HepG2 (cell line): ENCODE data around the gene LGALS3. TPM values are rescaled to one million over a fixed set of nuclear protein-coding genes. Genes with fewer than 3 reads are reported as not detected.

Source experiments
- BRD4 ChIP-seq: sonication (generic); formaldehyde crosslinking; IDR thresholded peaks from 2 replicates; pipeline ENCODE4 v1.4.0; 2020; ENCODE audit warnings: missing genetic modification reagents
- DPF2 ChIP-seq: sonication (generic); formaldehyde crosslinking; IDR thresholded peaks from 2 replicates; pipeline ENCODE4 v1.4.0; 2020; ENCODE audit warnings: mild to moderate bottlenecking, low read depth, missing genetic modification reagents, borderline replicate concordance
- ETV6 ChIP-seq: sonication (generic); formaldehyde crosslinking; conservative IDR thresholded peaks from 2 replicates; pipeline ENCODE4 v1.4.0; 2020; ENCODE audit warnings: missing genetic modification reagents
- MED13 ChIP-seq: sonication (generic); formaldehyde crosslinking; IDR thresholded peaks from 2 replicates; pipeline ENCODE4 v1.5.0; 2020; ENCODE audit warnings: missing genetic modification reagents
- POLR2G ChIP-seq: fragments of 200-400 bp; formaldehyde crosslinking; IDR thresholded peaks from 2 replicates; pipeline ENCODE4 v1.6.1; 2018; ENCODE audit warnings: mild to moderate bottlenecking, low read depth, low read length, moderate library complexity
- SP4 ChIP-seq: sonication (generic); formaldehyde crosslinking; IDR thresholded peaks from 2 replicates; pipeline ENCODE4 v1.8.1; 2023; ENCODE audit warnings: mild to moderate bottlenecking, missing genetic modification reagents
- SRSF9 ChIP-seq: fragments of 200-400 bp; formaldehyde crosslinking; IDR thresholded peaks from 2 replicates; pipeline ENCODE4 v1.6.1; 2018; ENCODE audit warnings: borderline replicate concordance, mild to moderate bottlenecking, low read depth, low read length; ENCODE audit not compliant: insufficient read depth, poor library complexity, severe bottlenecking
- ZFP41 ChIP-seq: sonication (generic); formaldehyde crosslinking; IDR thresholded peaks from 2 replicates; pipeline ENCODE4 v1.4.0; 2020; ENCODE audit warnings: mild to moderate bottlenecking, missing genetic modification reagents, borderline replicate concordance
- ZNF121 ChIP-seq: sonication (generic); formaldehyde crosslinking; IDR thresholded peaks from 2 replicates; pipeline ENCODE4 v1.5.0; 2020; ENCODE audit warnings: mild to moderate bottlenecking, missing genetic modification reagents
- ZNF230 ChIP-seq: sonication (generic); formaldehyde crosslinking; IDR thresholded peaks from 2 replicates; pipeline ENCODE4 v1.4.0; 2020; ENCODE audit warnings: mild to moderate bottlenecking, missing genetic modification reagents
- ZNF354B ChIP-seq: sonication (generic); formaldehyde crosslinking; IDR thresholded peaks from 2 replicates; pipeline ENCODE4 v1.8.0; 2022; ENCODE audit warnings: mild to moderate bottlenecking, missing genetic modification reagents
- ZNF564 ChIP-seq: sonication (generic); formaldehyde crosslinking; IDR thresholded peaks from 2 replicates; pipeline ENCODE4 v1.8.1; 2023; ENCODE audit warnings: mild to moderate bottlenecking, missing genetic modification reagents
- ZNF607 ChIP-seq: sonication (generic); formaldehyde crosslinking; IDR thresholded peaks from 2 replicates; pipeline ENCODE4 v1.5.1; 2020; ENCODE audit warnings: missing genetic modification reagents, mild to moderate bottlenecking, borderline replicate concordance
- ZNF772 ChIP-seq: sonication (generic); formaldehyde crosslinking; IDR thresholded peaks from 2 replicates; pipeline ENCODE4 v1.5.0; 2020; ENCODE audit warnings: mild to moderate bottlenecking, missing genetic modification reagents
- polyA plus RNA-seq, 8 experiments: library from polyadenylated mRNA; depleted of rRNA in 3 of 8; stranded (reverse) in 7 of 8; unstranded in 1 of 8; fragments of >200 nt; fragmentation: Illumina TruSeq in 4 of 8; extraction: Trizol in 4 of 8; gene quantifications; 2 replicates each; pipeline versions ENCODE4 v1.2.1 to v1.2.3, GENCODE V29; 2011 to 2016; ENCODE audit warnings: low read depth in 4 of 8, missing spikeins in 1 of 8, mixed read lengths in 1 of 8; ENCODE audit not compliant: insufficient read depth in 1 of 8
- total RNA-seq, 5 experiments: library from RNA; depleted of rRNA; stranded (reverse); fragments of >200 nt; fragmentation: Illumina TruSeq; extraction: Trizol; gene quantifications; 2 replicates each; pipeline ENCODE4 v1.2.3, GENCODE V29; 2016; ENCODE audit warnings: low read depth in 1 of 5
- TF ChIP-seq, protein P1 (sequence below): sonication (generic); formaldehyde crosslinking; IDR thresholded peaks from 2 replicates; pipeline ENCODE4 v1.5.1; 2020; ENCODE audit warnings: missing genetic modification reagents, mild to moderate bottlenecking, borderline replicate concordance
- TF ChIP-seq, protein P2 (sequence below): sonication (generic); formaldehyde crosslinking; IDR thresholded peaks from 2 replicates; pipeline ENCODE4 v1.4.0; 2020; ENCODE audit warnings: missing genetic modification reagents
- TF ChIP-seq, protein P3 (sequence below): sonication (generic); formaldehyde crosslinking; IDR thresholded peaks from 2 replicates; pipeline ENCODE4 v1.4.0; 2020; ENCODE audit warnings: missing genetic modification reagents, low read depth, mild to moderate bottlenecking, borderline replicate concordance
- TF ChIP-seq, protein P4 (sequence below): IDR thresholded peaks from 2 replicates; pipeline ENCODE4 v1.6.1; 2016; ENCODE audit warnings: low read depth, borderline replicate concordance
- TF ChIP-seq, protein P5 (sequence below): sonication (generic); formaldehyde crosslinking; IDR thresholded peaks from 2 replicates; pipeline ENCODE4 v1.4.0; 2020; ENCODE audit warnings: missing genetic modification reagents
- TF ChIP-seq, protein P6 (sequence below): sonication (generic); formaldehyde crosslinking; IDR thresholded peaks from 2 replicates; pipeline ENCODE4 v1.4.0; 2020; ENCODE audit warnings: missing genetic modification reagents, mild to moderate bottlenecking, borderline replicate concordance

Gene LGALS3
- total and polyA plus RNA-seq, 2 of the 13 experiments (the other 11 are each of a cell fraction or from before 2014, with no cell fraction given) = 5.0 to 97.4 TPM

DNA sequence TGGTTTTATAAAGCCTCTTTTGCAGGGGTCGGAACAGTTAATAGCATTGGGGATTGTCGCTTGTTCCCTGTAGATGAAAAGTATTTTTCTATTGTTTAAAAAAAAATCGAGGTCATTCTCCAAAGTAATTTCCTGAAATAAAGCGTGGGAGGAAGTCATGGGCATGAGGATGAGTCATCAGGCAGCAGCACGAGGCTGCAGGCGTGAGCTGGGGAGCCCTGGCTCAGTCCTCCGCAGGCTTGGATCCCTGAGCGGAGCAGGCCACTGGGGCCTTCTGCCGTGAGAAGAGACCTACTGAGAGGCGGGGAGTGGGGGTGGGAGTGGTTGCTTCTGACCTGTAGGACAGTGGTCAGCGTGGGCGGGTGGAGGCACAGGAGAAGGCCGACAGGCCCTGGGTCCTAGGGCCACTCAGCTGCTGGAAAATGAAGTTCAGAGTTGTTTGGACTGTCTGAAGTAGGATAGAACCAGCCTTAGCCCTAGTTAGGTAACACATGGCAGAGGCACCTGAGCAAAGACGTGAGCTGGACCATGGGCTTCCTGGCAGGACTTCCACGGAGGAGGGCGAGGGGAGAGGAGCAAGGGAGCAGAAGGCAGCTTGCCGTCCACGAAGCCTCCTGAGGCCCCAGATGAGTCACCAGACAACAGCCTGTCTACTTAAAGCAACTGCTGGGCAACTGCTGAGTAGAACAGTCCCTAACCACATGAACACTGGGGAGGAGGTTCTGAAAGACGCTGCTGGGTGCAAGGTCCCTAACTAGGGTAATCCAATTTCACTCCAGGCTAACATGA, 21.1 kb upstream of the LGALS3 start (continued):
- TF ChIP-seq ZNF772 (no peak; the same call in 1 of the 2 replicates), ZNF230 (CRISPR knock-in tag) (peak; percentile 31; the same call in 1 of the 2 replicates), ZNF564 (CRISPR knock-in tag) (0 out of 2 replicates have a peak, but pooled peaks have one; percentile 48), ZFP41 (CRISPR knock-in tag) (peak; percentile 75; the same call in 1 of the 2 replicates), SP4 (no peak), MED13 (CRISPR knock-in tag) (no peak), ETV6 (no peak), ZNF354B (CRISPR knock-in tag) (peak; percentile 77; the same call in 1 of the 2 replicates), ZNF121 (peak; percentile 64), SRSF9 (no peak), ZNF607 (CRISPR knock-in tag) (peak; percentile 56; the same call in 1 of the 2 replicates), BRD4 (0 out of 2 replicates have a peak, but pooled peaks have one; percentile 33), DPF2 (CRISPR knock-in tag) (0 out of 2 replicates have a peak, but pooled peaks have one; percentile 20), POLR2G (peak; percentile 78)
- TF ChIP-seq, protein P1, sequence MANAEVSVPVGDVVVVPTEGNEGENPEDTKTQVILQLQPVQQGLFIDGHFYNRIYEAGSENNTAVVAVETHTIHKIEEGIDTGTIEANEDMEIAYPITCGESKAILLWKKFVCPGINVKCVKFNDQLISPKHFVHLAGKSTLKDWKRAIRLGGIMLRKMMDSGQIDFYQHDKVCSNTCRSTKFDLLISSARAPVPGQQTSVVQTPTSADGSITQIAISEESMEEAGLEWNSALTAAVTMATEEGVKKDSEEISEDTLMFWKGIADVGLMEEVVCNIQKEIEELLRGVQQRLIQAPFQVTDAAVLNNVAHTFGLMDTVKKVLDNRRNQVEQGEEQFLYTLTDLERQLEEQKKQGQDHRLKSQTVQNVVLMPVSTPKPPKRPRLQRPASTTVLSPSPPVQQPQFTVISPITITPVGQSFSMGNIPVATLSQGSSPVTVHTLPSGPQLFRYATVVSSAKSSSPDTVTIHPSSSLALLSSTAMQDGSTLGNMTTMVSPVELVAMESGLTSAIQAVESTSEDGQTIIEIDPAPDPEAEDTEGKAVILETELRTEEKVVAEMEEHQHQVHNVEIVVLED (CRISPR knock-in tag) = peak; percentile 61
- TF ChIP-seq, protein P2, sequence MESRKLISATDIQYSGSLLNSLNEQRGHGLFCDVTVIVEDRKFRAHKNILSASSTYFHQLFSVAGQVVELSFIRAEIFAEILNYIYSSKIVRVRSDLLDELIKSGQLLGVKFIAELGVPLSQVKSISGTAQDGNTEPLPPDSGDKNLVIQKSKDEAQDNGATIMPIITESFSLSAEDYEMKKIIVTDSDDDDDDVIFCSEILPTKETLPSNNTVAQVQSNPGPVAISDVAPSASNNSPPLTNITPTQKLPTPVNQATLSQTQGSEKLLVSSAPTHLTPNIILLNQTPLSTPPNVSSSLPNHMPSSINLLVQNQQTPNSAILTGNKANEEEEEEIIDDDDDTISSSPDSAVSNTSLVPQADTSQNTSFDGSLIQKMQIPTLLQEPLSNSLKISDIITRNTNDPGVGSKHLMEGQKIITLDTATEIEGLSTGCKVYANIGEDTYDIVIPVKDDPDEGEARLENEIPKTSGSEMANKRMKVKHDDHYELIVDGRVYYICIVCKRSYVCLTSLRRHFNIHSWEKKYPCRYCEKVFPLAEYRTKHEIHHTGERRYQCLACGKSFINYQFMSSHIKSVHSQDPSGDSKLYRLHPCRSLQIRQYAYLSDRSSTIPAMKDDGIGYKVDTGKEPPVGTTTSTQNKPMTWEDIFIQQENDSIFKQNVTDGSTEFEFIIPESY = 0 out of 2 replicates have a peak, but pooled peaks have one; percentile 34
- TF ChIP-seq, protein P3, sequence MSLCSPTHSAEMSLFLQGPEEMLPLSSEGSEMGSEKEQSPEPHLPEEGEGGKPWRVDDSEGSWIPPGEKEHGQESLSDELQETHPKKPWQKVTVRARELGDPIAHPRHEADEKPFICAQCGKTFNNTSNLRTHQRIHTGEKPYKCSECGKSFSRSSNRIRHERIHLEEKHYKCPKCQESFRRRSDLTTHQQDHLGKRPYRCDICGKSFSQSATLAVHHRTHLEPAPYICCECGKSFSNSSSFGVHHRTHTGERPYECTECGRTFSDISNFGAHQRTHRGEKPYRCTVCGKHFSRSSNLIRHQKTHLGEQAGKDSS (CRISPR knock-in tag) = peak; percentile 75; the same call in 1 of the 2 replicates
- TF ChIP-seq, protein P4, sequence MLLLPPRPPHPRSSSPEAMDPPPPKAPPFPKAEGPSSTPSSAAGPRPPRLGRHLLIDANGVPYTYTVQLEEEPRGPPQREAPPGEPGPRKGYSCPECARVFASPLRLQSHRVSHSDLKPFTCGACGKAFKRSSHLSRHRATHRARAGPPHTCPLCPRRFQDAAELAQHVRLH (CRISPR knock-in tag) = peak; percentile 84; the same call in 1 of the 2 replicates
- TF ChIP-seq, protein P5, sequence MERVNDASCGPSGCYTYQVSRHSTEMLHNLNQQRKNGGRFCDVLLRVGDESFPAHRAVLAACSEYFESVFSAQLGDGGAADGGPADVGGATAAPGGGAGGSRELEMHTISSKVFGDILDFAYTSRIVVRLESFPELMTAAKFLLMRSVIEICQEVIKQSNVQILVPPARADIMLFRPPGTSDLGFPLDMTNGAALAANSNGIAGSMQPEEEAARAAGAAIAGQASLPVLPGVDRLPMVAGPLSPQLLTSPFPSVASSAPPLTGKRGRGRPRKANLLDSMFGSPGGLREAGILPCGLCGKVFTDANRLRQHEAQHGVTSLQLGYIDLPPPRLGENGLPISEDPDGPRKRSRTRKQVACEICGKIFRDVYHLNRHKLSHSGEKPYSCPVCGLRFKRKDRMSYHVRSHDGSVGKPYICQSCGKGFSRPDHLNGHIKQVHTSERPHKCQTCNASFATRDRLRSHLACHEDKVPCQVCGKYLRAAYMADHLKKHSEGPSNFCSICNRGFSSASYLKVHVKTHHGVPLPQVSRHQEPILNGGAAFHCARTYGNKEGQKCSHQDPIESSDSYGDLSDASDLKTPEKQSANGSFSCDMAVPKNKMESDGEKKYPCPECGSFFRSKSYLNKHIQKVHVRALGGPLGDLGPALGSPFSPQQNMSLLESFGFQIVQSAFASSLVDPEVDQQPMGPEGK (CRISPR knock-in tag) = peak; percentile 60
- TF ChIP-seq, protein P6, sequence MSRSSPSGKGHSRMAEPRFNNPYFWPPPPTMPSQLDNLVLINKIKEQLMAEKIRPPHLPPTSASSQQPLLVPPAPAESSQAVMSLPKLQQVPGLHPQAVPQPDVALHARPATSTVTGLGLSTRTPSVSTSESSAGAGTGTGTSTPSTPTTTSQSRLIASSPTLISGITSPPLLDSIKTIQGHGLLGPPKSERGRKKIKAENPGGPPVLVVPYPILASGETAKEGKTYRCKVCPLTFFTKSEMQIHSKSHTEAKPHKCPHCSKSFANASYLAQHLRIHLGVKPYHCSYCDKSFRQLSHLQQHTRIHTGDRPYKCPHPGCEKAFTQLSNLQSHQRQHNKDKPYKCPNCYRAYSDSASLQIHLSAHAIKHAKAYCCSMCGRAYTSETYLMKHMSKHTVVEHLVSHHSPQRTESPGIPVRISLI (CRISPR knock-in tag) = peak; percentile 63; the same call in 1 of the 2 replicates
